Bronchial epithelial cell (primary cell): ENCODE data around the gene PTPRN2. TPM values are rescaled to one million over a fixed set of nuclear protein-coding genes. Genes with fewer than 3 reads are reported as not detected.

Experiments used
- DNase-seq: peaks from one replicate; pipeline ENCODE4 v3.0.0-alpha.2; 2010; ENCODE audit warnings: low read depth
- FAIRE-seq: peaks from 2 replicates; lab custom pipeline; 2011; peaks lifted over from hg19 to GRCh38; lab: Jason Lieb, UNC
- H3K27me3 ChIP-seq: 2 replicates; pipeline ENCODE4 v1.5.1; 2011; ENCODE audit warnings: low read length; ENCODE audit not compliant: control insufficient read depth, insufficient read depth
- H3K36me3 ChIP-seq: 2 replicates; pipeline ENCODE4 v1.5.1; 2011; ENCODE audit warnings: low read length; ENCODE audit not compliant: control insufficient read depth, insufficient read depth
- H3K4me3 ChIP-seq: 2 replicates; pipeline ENCODE4 v1.5.1; 2011; ENCODE audit warnings: mild to moderate bottlenecking, low read depth, low read length, control low read depth
- total RNA-seq: library from RNA; depleted of rRNA; stranded (reverse); fragments of >200 nt; gene quantifications from 2 replicates; pipeline ENCODE4 v1.2.1, GENCODE V29; 2014
- TF ChIP-seq, protein P1 (sequence below): IDR thresholded peaks from 2 replicates; pipeline ENCODE4 v1.5.1; 2011; ENCODE audit warnings: mild to moderate bottlenecking, moderate library complexity, low read length, control low read depth, inconsistent platforms; ENCODE audit not compliant: insufficient read depth, severe bottlenecking

PTPRN2 gene
- total RNA-seq, 1 donor from 2014 or later = 1.1 TPM

DNA sequence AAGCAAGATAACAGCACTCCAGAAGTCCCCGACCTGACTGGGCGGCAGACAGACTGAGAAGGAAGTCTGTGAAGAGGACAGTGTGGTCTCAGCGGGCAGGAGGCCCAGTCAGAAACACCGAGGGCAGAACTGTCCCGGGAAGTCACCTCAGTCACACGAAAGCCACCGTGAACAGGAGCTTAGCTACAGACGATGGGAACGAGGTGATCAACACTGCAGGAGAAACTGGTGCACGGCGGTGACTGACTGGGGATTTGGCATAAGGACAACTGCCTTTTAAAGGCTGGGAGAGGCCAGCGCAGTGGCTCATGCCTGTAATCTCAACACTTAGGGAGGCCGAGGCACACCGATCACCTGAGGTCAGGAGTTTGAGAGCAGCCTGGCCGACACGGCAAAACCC is 217.8 kb downstream of the PTPRN2 start:
- no peaks in the 10 kb centered on the region for H3K27me3 ChIP-seq
- FAIRE-seq = no peak
- no peak for DNase-seq

GRCh38 chr7:158369290-158369689 is 218.3 kb downstream of the PTPRN2 start:
- Histone ChIP-seq H3K4me3 (no peak overlapping the region), H3K27me3 (no peaks in the 10 kb centered on the region)
- no peak for FAIRE-seq

More for the DNA sequence above, 217.8 kb downstream of the PTPRN2 start:
- TF ChIP-seq, protein P1, sequence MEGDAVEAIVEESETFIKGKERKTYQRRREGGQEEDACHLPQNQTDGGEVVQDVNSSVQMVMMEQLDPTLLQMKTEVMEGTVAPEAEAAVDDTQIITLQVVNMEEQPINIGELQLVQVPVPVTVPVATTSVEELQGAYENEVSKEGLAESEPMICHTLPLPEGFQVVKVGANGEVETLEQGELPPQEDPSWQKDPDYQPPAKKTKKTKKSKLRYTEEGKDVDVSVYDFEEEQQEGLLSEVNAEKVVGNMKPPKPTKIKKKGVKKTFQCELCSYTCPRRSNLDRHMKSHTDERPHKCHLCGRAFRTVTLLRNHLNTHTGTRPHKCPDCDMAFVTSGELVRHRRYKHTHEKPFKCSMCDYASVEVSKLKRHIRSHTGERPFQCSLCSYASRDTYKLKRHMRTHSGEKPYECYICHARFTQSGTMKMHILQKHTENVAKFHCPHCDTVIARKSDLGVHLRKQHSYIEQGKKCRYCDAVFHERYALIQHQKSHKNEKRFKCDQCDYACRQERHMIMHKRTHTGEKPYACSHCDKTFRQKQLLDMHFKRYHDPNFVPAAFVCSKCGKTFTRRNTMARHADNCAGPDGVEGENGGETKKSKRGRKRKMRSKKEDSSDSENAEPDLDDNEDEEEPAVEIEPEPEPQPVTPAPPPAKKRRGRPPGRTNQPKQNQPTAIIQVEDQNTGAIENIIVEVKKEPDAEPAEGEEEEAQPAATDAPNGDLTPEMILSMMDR = no peak
- Histone ChIP-seq H3K36me3 (no peaks in the 10 kb centered on the region), H3K4me3 (no peak overlapping the region)

GRCh38 chr7:158368449-158368848 is 219.2 kb downstream of the PTPRN2 start:
- DNase-seq (no peak), FAIRE-seq (no peak)
- H3K36me3 ChIP-seq = no peaks in the 10 kb centered on the region
- no peak overlapping the region for H3K4me3 ChIP-seq
- no peaks in the 10 kb centered on the region for H3K27me3 ChIP-seq
- TF ChIP-seq, protein P1 = no peak

More at GRCh38 chr7:158369290-158369689, 218.3 kb downstream of the PTPRN2 start:
- TF ChIP-seq, protein P1 = no peak
- H3K36me3 ChIP-seq = no peaks in the 10 kb centered on the region
- DNase-seq = no peak

DNA sequence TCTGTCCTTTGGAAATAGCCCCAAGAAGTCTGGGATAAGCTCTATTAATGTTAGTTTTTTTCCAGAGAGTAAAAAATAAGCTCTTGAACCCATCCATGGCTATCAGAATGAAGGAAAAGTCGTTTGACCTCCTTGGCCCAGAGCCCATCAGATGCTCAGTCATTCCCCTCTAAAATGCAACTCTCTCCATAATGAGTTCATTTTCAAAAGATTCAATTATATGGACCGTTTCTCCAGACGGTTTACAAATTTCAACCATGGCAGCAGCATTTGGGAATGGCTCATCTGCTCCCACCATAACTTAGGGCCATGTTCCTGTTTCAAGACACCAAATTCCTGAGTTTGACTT is 220.0 kb downstream of the PTPRN2 start:
- Histone ChIP-seq H3K4me3 (no peak overlapping the region), H3K36me3 (no peaks in the 10 kb centered on the region), H3K27me3 (no peaks in the 10 kb centered on the region)
- FAIRE-seq (no peak), DNase-seq (no peak)
- TF ChIP-seq, protein P1 = no peak

GRCh38 chr7:158366916-158367633 is 220.5 kb downstream of the PTPRN2 start:
- TF ChIP-seq, protein P1 = no peak
- Histone ChIP-seq H3K36me3 (no peaks in the 10 kb centered on the region), H3K4me3 (no peak overlapping the region), H3K27me3 (no peaks in the 10 kb centered on the region)
- DNase-seq = no peak
- FAIRE-seq = peak; percentile 36

- no peaks in the 10 kb centered on the region for H3K27me3 ChIP-seq
- TF ChIP-seq, protein P1 = no peak
- no peak for FAIRE-seq
- H3K36me3 ChIP-seq = no peaks in the 10 kb centered on the region
- no peak overlapping the region for H3K4me3 ChIP-seq
- no peak for DNase-seq
These were observed 221.3 kb downstream of the PTPRN2 start for GRCh38 chr7:158366346-158366745.
